GM21515 (cell line): Measurements from ENCODE around the gene MTFP1.
"Not testable (repeated sequence)": the region's sequence is repeated elsewhere in the genome, so short reads cannot be mapped to it uniquely, and the experiment has no call there.

Experiments
- ATAC-seq: cut with Tn5 transposase; IDR thresholded peaks from one replicate; pipeline ENCODE4 v1.9.1; 2021; ENCODE audit not compliant: unreplicated experiment

MTFP1 gene

GRCh38 chr22:30424534-30425326 lies 838 bp upstream of the MTFP1 start:
- ATAC-seq: no peak

GRCh38 chr22:30425327-30425615 lies 297 bp upstream of the MTFP1 start:
- no peak for ATAC-seq

DNA sequence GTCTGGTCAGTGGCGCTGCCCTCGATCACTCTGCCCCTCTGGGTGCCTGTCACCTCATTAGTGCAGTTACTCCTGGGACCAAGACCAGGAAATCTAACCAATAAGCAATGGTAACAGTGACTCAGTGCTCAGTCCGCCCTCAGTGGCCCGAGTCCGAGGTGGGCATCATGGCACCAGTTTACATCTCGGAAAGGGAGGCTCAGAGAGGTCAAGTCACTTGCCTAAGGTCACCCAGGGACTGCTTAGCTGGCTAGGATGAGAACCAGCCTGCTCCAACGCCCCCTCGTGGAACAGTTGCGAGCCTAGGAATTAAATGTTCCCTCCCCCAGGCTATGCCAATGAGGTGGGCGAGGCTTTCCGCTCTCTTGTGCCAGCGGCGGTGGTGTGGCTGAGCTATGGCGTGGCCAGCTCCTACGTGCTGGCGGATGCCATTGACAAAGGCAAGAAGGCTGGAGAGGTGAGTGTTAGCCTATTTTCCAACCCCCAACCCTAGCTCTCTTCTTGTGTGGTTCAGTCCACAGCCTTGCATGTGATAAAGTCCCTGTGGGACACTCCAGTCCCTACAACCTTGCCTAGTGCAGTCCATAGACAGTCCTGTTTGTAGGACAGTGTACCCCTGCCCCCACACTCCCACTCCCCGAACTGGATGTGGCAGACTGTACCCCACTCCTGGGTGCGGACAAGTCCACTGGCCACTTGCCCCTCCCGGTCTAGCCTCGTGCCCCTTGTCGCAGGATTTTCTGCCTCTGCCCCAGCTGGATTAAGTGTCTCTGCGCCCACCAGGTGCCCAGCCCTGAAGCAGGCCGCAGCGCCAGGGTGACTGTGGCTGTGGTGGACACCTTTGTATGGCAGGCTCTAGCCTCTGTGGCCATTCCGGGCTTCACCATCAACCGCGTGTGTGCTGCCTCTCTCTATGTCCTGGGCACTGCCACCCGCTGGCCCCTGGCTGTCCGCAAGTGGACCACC lies 1.1 kb downstream of the MTFP1 start:
- ATAC-seq: no peak

- ATAC-seq: no peak
These were observed 2.3 kb downstream of the MTFP1 start for GRCh38 chr22:30427871-30428270.

DNA sequence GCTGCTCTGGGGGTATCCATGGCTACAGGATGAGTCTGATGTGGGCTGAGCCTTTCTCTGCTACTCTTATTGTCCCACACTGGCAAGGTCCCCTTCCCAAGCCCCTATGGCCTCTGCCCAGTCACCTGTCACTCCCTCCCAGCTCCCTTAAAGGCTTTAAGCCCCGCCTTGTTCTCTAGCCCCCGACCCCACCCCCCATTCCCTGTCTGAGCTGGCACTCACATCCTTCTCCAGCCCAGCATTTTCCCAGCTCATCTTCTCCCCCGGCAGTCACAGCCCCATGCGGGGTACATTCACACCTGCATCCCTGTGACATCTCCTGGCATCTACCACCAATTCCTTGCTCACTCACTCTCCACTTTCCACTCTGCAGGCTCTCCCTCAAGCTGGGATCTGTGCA lies 4.3 kb downstream of the MTFP1 start:
- no peak for ATAC-seq

DNA sequence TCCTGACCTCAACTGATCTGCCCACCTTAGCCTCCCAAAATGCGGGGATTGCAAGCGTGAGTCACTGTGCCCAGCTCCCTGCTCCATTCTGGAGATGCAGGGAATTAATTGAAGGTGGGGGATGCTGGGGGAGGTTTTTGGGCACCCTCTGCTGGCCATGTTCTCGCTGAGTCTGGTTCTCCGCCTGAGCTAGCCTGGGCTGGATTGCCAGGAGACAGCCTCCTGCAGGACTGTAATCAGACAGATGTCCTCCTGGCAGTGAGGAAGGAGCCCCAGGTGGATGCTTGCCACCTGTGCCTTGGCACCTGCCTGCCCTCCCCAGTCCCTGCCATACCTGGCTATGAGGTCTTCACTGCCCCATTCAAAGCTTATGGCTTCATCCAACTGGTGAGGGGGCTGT lies 5.4 kb downstream of the MTFP1 start:
- ATAC-seq: no peak

DNA sequence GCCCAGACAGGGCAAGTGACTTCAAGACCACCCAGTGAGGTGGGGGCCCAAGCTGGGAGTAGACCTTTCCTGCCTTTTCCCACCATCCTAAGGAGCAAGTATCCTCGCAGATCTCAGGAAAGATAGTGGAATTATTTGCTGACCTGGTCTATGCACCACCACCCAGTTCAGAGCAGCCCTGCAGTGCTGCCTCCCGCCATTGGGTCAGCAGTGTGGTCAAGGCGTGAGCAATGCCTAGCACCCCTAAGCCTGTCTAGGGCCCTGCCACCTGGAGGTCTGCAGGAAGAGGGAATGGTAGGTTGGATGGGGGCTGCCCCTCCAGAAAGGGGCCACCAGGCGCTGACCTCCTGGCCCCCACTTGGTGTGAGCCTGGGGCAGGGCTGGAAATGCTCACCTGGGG lies 6.5 kb downstream of the MTFP1 start:
- no peak for ATAC-seq

- no peak for ATAC-seq
These were observed 7.0 kb downstream of the MTFP1 start for GRCh38 chr22:30432520-30432919.

DNA sequence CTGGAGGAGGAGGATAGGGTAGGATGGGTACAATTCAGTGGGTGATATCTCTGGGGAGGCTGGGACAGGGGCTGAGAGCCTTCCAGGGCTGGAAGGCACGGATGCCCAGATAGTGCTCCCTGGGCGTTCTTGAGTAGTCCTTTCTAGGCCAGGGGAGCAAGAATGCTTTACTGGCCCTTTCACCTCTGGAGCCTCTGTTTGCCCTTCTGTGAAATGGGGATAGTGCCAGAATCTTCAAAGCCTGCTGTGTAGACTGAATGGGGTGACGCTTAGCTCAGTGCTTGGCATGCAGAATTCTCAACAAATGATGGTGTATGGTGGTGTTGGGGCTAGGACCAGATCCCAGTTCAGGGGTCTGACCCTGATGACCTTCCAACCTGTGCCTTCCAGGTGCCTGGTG lies 7.7 kb downstream of the MTFP1 start:
- no peak for ATAC-seq

DNA sequence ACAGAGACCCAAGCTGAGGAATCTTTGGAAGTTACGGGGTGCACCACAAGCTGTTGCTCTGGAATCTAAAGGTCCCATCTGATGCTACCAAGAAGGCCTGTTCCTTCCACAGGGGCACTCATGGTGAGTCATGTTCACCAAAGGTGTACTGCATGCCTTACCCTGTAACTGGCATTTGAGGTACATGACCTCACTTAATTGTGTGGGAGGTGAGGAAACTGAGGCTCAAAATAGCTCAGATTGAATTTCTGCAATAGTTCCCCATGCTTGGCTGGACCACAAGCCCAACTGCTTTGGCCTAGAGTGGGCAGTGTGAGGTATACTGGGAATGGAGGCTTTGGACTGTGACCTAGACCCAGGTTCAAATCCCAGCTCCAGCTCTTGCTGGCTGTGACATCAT lies 8.2 kb downstream of the MTFP1 start:
- ATAC-seq: no peak

GRCh38 chr22:30434843-30435242 lies 9.3 kb downstream of the MTFP1 start:
- no peak for ATAC-seq

GRCh38 chr22:30435674-30436126 lies 10.1 kb downstream of the MTFP1 start:
- no peak for ATAC-seq

- no peak for ATAC-seq
These were observed 10.6 kb downstream of the MTFP1 start for GRCh38 chr22:30436196-30436595.

DNA sequence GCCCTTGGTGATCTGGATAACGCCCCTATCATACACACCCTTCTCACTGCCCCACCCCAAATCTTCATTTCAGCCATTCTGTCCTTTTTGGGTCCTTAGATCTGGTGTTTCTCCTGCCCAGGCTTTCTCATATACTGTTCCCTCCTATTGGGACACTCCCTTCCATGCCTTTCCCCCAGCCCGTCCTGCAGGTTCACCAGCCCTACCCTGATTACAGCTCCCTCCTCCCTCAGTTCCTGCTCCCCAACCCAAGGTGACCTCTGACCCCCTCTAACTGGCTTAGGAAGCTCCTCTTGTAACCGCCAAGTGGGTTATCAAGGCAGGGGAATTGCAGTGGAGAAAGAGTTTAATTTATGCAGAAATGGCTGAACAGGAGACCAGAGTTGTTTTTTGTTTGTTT lies 13.0 kb downstream of the MTFP1 start:
- ATAC-seq: no peak

- ATAC-seq: no peak
These were observed 13.7 kb downstream of the MTFP1 start for GRCh38 chr22:30439226-30439625.

DNA sequence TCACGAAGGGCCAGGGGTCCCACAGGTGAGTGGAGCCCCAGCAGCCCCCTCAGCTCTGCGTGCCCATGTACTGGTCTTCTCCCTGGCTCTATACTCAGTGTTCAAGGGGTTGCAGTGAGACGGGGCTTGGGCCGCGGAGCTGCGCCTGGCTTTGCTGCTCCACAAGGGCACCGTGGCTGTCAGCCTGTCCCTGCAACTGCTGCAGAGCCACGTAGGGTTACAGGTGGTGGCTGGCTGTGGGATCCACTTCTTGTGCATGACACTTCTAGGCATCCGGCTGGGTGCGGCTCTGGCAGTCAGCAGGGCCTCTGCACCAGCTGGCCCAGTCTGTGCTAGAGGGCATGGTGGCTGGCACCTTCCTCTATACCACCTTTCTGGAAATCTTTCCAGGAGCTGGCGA lies 14.3 kb downstream of the MTFP1 start:
- no peak for ATAC-seq

- ATAC-seq: no peak
These were observed 15.5 kb downstream of the MTFP1 start for GRCh38 chr22:30441088-30441487.

DNA sequence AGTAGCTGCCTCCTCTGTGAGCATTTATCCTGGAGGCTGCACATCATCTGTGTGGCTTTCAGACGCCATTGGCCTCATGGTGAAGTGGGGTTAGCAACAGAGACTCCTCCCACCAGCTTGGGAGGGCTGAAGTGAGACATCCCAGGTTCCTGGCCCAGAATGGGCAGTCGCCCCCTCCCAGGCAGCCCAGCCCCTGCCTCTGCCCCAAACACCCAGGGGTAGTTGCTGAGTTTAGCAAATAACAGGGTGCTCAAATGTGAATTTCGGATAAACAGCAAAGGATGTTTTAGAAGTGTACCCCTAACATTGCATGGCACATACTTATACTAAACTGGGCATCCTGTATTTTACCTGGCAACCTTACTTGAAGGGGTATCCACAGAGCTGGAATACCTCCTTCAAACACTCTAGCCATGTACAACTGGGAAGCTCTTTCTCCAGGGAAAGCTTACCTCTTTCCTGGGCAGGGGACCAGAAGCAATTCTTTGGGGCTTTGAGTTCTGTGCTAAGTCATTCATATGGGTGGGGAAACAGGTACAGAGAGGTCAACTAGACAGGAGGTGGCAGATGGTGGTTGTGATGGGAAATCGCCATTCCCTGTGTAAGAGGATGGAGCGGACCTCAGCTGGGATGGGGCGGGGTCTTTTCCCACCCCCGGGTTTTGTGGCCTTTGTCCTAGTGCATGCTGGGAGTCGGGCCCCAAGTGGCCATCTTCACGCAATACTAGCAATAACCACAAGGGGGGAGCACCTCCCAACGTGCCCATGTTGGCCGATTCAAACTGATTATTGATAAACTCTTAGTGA lies 19.3 kb downstream of the MTFP1 start:
- ATAC-seq: no peak

DNA sequence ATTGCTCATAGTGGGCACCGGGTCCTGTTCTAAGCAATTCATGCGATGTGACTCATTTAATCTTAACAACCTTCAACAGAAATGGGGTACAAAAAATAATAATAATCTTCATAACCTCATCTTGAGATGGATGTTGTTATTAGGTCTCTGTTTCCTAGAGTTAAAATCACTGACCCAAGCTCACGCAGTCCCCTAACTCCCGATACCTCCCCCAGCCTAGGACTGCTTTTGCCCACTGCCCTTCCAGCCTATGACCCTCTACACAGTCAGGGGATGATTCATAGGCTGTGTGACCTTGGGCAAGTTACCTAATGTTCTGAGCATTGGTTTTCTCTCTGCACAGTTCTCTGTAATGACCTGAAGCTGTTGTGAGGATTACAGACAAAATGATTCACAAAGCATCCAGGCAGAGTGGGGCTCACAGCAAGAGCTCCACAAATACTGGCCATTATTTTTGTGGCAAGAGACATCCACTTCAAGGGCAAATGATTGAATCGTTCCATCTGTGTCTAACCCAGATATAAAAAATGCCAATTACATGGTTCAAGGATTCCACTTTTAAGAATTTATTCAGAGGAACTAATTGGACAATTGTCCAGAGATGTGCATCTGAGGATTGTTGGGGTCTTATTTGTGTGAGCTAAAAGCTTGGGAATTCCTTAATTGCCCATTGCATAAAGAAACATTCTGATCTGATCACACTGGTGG lies 20.0 kb downstream of the MTFP1 start:
- no peak for ATAC-seq

- no peak for ATAC-seq
These were observed 22.1 kb downstream of the MTFP1 start for GRCh38 chr22:30447656-30448055.

GRCh38 chr22:30451488-30451887 lies 25.9 kb downstream of the MTFP1 start:
- ATAC-seq: not testable (repeated sequence)
